ENCODE results near the gene DNAJC1. TPM values are rescaled to one million over a fixed set of nuclear protein-coding genes. Genes with fewer than 3 reads are reported as not detected.
"Not testable (repeated sequence)": the region's sequence is repeated elsewhere in the genome, so short reads cannot be mapped to it uniquely, and the experiment has no call there.

DNAJC1 gene
- total RNA-seq, 4 donors from 2014 or later, result 27.4 to 59.5 (median 37.6) TPM

GRCh38 chr10:21820952-21821351 lies 182.6 kb downstream of the DNAJC1 start:
- no peak for DNase-seq
- H3K9me3 ChIP-seq, result no peaks in the 10 kb centered on the region
- H3K27me3 ChIP-seq, result no peaks in the 10 kb centered on the region
- H3K36me3 ChIP-seq, result no peaks in the 10 kb centered on the region
- H3K4me1 ChIP-seq, result no peaks in the 10 kb centered on the region
- TF ChIP-seq, protein P1, sequence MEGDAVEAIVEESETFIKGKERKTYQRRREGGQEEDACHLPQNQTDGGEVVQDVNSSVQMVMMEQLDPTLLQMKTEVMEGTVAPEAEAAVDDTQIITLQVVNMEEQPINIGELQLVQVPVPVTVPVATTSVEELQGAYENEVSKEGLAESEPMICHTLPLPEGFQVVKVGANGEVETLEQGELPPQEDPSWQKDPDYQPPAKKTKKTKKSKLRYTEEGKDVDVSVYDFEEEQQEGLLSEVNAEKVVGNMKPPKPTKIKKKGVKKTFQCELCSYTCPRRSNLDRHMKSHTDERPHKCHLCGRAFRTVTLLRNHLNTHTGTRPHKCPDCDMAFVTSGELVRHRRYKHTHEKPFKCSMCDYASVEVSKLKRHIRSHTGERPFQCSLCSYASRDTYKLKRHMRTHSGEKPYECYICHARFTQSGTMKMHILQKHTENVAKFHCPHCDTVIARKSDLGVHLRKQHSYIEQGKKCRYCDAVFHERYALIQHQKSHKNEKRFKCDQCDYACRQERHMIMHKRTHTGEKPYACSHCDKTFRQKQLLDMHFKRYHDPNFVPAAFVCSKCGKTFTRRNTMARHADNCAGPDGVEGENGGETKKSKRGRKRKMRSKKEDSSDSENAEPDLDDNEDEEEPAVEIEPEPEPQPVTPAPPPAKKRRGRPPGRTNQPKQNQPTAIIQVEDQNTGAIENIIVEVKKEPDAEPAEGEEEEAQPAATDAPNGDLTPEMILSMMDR (IDR thresholded peaks at IDR 0.05), result no peak
- TF ChIP-seq POLR2A (IDR thresholded peaks at IDR 0.05), result no peak
- intact Hi-C loops (cut with DNase I; ENCODE audit: low total_unique reads), result no loop called here
- no peak overlapping the region for H3K27ac ChIP-seq
- no peak overlapping the region for H3K4me3 ChIP-seq

DNA sequence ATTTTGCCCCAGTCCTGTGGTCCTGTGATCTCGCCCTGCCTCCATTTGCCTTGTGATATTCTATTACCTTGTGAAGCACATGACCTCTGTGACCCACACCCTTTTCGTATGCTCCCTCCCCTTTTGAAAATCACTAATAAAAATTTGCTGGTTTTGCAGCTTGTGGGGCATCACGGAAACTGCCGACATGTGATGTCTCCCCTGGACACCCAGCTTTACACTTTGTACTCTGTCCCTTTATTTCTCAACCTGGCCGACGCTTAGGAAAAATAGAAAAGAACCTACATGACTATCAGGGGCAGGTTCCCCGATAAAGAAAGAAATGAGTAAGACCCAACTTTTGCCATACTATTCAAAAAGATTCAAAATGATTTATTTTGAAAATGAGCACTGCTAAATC lies 185.1 kb downstream of the DNAJC1 start:
- H3K9me3 ChIP-seq; H3K27ac ChIP-seq; H3K4me1 ChIP-seq; H3K36me3 ChIP-seq; DNase-seq; H3K4me3 ChIP-seq; intact Hi-C loops (cut with DNase I; ENCODE audit: low total_unique reads); H3K27me3 ChIP-seq: not testable (repeated sequence)

DNA sequence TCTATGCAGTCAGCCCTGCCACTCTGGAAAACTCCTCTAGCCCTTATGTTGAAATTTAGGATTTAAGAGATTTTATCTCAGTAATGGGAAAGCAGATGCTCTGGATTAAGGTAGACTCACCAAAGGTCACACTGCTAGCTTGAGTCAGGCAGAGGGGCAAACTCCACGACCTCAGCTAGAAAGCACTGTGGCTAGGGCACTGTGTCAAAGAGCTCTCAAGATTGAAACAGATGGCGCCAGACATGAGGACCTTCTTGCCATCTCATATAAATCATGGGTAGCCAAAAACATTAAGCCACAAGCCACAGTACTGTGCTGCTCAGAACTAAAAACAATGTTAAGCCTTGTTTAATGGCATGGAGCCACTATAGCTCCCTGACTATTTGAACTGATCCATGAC lies 188.7 kb downstream of the DNAJC1 start:
- no peak for DNase-seq
- intact Hi-C loops (cut with DNase I; ENCODE audit: low total_unique reads), result no loop called here
- no peak overlapping the region for H3K27ac ChIP-seq
- H3K9me3 ChIP-seq, result no peaks in the 10 kb centered on the region
- no peak overlapping the region for H3K4me3 ChIP-seq
- H3K27me3 ChIP-seq, result no peaks in the 10 kb centered on the region
- H3K4me1 ChIP-seq, result no peaks in the 10 kb centered on the region
- TF ChIP-seq, protein P1 (IDR thresholded peaks at IDR 0.05), result no peak
- TF ChIP-seq POLR2A (IDR thresholded peaks at IDR 0.05), result no peak
- H3K36me3 ChIP-seq, result no peaks in the 10 kb centered on the region

- TF ChIP-seq POLR2A (IDR thresholded peaks at IDR 0.05), result no peak
- TF ChIP-seq, protein P1 (IDR thresholded peaks at IDR 0.05), result no peak
- H3K4me3 ChIP-seq, result no peak overlapping the region
- no peaks in the 10 kb centered on the region for H3K36me3 ChIP-seq
- no peak for DNase-seq
- intact Hi-C loops (cut with DNase I; ENCODE audit: low total_unique reads), result no loop called here
- no peaks in the 10 kb centered on the region for H3K4me1 ChIP-seq
- no peak overlapping the region for H3K27ac ChIP-seq
- no peaks in the 10 kb centered on the region for H3K9me3 ChIP-seq
- H3K27me3 ChIP-seq, result no peaks in the 10 kb centered on the region
Observed at GRCh38 chr10:21813946-21814345, 189.6 kb downstream of the DNAJC1 start.

DNA sequence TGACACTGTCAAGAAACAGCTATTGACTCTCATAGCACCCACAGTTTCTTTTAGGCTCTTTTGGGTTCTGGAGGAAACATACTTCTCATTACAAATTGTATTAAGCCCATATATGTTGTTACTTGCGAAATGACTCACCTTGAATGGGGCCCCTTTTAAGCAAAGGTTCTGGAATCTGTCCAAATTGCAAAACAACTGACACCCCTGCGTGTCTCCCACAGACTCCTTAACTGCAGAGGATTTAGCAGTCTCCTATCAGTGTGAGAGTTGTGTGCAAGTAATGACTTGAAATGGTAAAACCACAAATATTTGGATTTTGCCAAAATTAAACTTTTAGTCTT lies 192.3 kb downstream of the DNAJC1 start:
- Histone ChIP-seq H3K9me3 (no peaks in the 10 kb centered on the region), H3K4me1 (no peaks in the 10 kb centered on the region), H3K4me3 (no peak overlapping the region), H3K27ac (no peak overlapping the region), H3K36me3 (no peaks in the 10 kb centered on the region), H3K27me3 (no peaks in the 10 kb centered on the region)
- TF ChIP-seq, protein P1 (IDR thresholded peaks at IDR 0.05), result no peak
- no peak for TF ChIP-seq POLR2A (IDR thresholded peaks at IDR 0.05)
- DNase-seq, result no peak
- intact Hi-C loops (cut with DNase I; ENCODE audit: low total_unique reads), result no loop called here

DNA sequence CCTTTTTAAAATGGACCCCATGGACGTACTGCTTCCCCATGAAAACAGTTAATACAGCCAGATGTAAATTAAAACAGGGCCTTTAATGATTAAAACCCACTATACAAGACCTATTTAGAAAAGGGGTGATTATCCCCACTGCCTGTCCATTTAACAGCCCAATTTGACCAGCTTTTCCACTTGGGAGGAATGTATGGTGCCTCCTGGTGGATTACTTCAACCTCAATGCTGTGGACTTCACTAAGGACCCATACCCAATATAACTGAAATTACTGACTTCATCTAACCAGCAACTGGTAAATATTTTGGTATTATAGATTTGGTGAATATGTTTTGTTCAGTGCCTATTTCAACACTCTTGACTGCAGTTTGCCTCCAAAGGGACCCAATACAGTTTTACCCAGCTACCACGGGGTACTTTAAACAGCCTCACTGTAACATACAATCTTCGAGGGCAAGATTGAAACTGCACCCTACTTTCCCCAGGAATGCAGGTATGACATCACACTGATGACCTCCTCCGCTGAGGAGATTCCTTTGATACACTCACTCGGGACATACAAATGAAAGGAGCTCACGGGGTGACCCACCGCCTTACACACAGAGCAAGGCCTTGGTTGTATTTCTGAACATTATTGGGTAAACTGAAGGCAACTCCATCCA lies 192.8 kb downstream of the DNAJC1 start:
- DNase-seq, result no peak
- Histone ChIP-seq H3K27ac (no peak overlapping the region), H3K36me3 (no peaks in the 10 kb centered on the region), H3K27me3 (no peaks in the 10 kb centered on the region), H3K4me3 (no peak overlapping the region), H3K4me1 (no peaks in the 10 kb centered on the region), H3K9me3 (no peaks in the 10 kb centered on the region)
- TF ChIP-seq, protein P1 (IDR thresholded peaks at IDR 0.05), result no peak
- no peak for TF ChIP-seq POLR2A (IDR thresholded peaks at IDR 0.05)
- intact Hi-C loops (cut with DNase I; ENCODE audit: low total_unique reads), result no loop called here
